BE2C (cell line): ENCODE results near the gene HNRNPH3. TPM values are rescaled to one million over a fixed set of nuclear protein-coding genes. Genes with fewer than 3 reads are reported as not detected.

ENCODE experiments used
- DNase-seq: peaks from one replicate; pipeline ENCODE4 v3.0.0-alpha.2; 2020
- H3K27me3 ChIP-seq: fragments of 250-450 bp; sonication (Bioruptor Pico); 2 replicates; pipeline ENCODE4 v1.5.1; 2020; ENCODE audit warnings: mild to moderate bottlenecking
- H3K36me3 ChIP-seq: fragments of 250-450 bp; sonication (Bioruptor Pico); 2 replicates; pipeline ENCODE4 v1.5.1; 2020; ENCODE audit warnings: mild to moderate bottlenecking
- H3K4me1 ChIP-seq: fragments of 250-450 bp; sonication (Bioruptor Pico); 2 replicates; pipeline ENCODE4 v1.5.1; 2020
- H3K4me3 ChIP-seq: 2 replicates; pipeline ENCODE4 v1.5.1; 2011; ENCODE audit warnings: low read depth, low read length
- H3K9me3 ChIP-seq: fragments of 250-450 bp; sonication (Bioruptor Pico); 2 replicates; pipeline ENCODE4 v1.5.1; 2020
- polyA plus RNA-seq: library from polyadenylated mRNA; unstranded; fragments of >200 nt; gene quantifications from one replicate; pipeline ENCODE4 v1.2.1, GENCODE V29; 2012; ENCODE audit warnings: low read depth, missing spikeins; ENCODE audit not compliant: insufficient read length, insufficient read depth
- TF ChIP-seq, protein P1 (sequence below): IDR thresholded peaks from 2 replicates; pipeline ENCODE4 v1.5.1; 2012; ENCODE audit warnings: mild to moderate bottlenecking, low read depth, low read length

Gene HNRNPH3, protein sequence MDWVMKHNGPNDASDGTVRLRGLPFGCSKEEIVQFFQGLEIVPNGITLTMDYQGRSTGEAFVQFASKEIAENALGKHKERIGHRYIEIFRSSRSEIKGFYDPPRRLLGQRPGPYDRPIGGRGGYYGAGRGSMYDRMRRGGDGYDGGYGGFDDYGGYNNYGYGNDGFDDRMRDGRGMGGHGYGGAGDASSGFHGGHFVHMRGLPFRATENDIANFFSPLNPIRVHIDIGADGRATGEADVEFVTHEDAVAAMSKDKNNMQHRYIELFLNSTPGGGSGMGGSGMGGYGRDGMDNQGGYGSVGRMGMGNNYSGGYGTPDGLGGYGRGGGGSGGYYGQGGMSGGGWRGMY
- polyA plus RNA-seq: 323 TPM

DNA sequence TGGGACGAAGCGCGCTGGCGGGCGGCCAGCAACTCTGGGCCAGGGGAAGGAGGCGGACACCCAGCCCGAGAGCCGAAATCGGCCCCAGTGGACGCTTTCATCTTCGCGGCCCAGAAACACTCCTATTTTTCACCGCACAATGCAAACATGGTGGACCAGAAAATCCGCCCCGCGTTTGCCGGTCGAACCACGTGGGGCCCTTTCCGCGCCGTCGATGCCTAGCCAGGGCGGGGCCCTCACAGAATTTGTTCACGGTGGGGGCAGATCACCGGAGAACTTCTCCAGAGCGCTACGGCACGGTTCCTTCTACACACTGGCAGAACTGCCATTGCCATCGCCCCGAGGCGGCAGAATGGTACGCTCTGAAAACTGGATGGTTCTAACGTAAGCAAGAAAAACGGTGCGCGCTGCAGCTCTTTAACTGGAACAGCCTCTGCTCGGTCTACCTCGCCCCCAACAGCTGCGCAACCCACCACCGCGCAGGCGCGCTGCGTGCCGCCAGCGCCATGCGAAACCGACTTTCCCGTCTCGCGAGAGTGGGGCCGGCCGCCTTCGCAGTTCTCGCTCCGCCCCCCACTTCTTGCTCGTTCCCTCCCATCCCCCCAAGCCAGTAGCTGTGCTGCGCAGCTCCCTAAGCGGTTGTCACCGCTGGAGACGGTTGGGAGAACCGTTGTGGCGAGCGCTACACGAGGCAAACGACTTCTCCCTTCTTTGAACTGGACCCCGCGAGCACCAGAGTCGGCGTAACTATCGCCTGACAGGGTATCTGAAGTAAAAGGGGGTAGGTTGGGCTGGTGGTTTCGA, at the start of gene HNRNPH3:
TSS of gene HNRNPH3 (plus strand) at position 610 of the 804 bp plus-strand sequence. CDS start 5,158 bp downstream, outside the sequence.
- DNase-seq: peak; percentile 99
- H3K36me3 ChIP-seq: peaks cover 27% of the 10 kb centered on the region
- H3K4me1 ChIP-seq: peaks cover 13% of the 10 kb centered on the region

DNA sequence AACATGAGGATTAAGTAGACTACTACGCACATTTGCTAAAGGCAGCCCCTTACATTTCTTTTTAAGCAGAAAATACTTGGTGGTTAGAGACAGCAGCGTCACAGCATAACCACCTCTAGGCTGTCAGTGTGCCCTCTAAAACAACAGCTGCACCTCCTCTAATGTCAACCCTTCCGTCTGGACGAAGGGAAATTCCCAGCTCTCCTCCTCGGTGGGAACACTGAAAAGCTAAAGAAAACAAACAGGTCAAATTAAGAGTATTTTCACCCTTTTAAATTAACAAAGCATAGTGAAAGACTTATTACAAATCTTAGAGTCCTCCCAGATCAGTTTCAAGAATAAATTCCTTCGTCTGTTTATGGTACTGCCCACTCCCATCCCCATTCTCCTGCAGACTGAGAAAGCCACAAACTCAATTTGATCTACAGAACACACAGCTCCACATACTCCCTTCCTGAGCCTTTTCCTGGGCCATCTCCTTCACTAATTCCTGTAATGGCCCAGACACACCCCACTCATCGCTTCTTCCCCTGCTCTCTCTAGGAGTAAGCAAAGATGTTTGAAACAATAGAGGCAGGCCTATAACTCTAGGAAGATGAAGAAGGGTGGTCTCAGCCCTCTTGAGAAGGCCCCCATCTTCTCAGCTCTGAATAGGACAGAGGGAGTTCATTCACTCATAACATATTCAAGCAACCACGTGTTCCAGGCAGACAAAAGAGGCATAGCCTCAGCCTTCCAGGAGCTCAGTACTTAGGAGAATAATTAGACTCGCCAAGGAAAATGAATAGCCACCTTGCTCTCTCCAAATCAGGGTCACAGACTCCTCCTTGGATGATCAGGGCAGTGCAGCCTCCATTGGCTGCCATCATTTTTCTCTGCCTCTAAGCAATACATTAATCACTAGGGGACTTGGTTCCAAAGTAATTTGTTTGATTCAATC, 47.5 kb upstream of the HNRNPH3 start:
- no peaks in the 10 kb centered on the region for H3K27me3 ChIP-seq
- TF ChIP-seq, protein P1, sequence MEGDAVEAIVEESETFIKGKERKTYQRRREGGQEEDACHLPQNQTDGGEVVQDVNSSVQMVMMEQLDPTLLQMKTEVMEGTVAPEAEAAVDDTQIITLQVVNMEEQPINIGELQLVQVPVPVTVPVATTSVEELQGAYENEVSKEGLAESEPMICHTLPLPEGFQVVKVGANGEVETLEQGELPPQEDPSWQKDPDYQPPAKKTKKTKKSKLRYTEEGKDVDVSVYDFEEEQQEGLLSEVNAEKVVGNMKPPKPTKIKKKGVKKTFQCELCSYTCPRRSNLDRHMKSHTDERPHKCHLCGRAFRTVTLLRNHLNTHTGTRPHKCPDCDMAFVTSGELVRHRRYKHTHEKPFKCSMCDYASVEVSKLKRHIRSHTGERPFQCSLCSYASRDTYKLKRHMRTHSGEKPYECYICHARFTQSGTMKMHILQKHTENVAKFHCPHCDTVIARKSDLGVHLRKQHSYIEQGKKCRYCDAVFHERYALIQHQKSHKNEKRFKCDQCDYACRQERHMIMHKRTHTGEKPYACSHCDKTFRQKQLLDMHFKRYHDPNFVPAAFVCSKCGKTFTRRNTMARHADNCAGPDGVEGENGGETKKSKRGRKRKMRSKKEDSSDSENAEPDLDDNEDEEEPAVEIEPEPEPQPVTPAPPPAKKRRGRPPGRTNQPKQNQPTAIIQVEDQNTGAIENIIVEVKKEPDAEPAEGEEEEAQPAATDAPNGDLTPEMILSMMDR: no peak
- H3K36me3 ChIP-seq: no peaks in the 10 kb centered on the region
- no peaks in the 10 kb centered on the region for H3K4me1 ChIP-seq
- no peak for DNase-seq
- H3K9me3 ChIP-seq: no peaks in the 10 kb centered on the region
- H3K4me3 ChIP-seq: no peak overlapping the region

More for the DNA sequence above, at the start of gene HNRNPH3:
- TF ChIP-seq, protein P1: no peak
- H3K27me3 ChIP-seq: no peaks in the 10 kb centered on the region
- H3K9me3 ChIP-seq: no peaks in the 10 kb centered on the region; the same call in 1 of the 2 replicates
- peak within 1 kb of the TSS; percentile 98 for H3K4me3 ChIP-seq

DNA sequence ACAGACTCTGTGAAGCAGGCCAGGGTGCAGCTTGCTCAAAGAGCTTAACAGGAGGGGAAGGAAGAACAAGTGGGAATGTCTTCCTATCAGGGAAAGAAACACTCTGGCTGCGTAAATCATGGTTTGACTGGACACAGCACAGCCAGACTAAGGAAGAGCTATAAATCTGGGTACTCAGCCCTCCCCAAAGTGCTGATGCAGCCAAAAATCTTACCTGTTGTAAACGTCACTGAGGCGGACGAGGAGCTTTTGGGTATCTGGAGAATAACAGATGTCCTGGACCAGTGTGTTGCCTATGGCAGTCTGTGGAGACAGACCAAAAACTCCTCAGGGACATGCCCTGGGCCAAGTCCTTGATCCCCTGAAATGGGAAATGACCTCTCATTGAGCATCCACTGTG, 43.1 kb upstream of the HNRNPH3 start:
- Histone ChIP-seq H3K4me3 (no peak overlapping the region), H3K27me3 (no peaks in the 10 kb centered on the region), H3K9me3 (no peaks in the 10 kb centered on the region), H3K4me1 (no peaks in the 10 kb centered on the region), H3K36me3 (no peaks in the 10 kb centered on the region)
- TF ChIP-seq, protein P1: no peak
- no peak for DNase-seq

DNA sequence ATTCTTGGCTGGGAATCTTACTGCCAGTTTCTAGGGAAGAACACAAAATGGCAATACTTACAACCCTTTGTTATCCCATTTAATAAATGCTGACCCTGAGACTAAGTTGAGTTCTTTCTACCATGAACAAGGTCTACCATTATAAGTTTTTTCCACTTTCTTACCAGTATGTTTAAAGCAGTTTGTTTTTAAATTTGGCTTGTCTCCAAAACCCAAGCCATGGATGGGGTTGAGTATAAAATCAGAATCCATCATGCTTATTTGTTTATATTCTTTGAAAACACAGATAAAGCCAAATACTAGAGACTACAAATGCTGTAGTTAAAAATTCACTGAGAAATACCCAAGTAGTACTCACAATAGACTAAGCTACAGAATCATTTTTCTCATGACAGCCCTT, 41.1 kb upstream of the HNRNPH3 start:
- Histone ChIP-seq H3K27me3 (no peaks in the 10 kb centered on the region), H3K9me3 (no peaks in the 10 kb centered on the region), H3K4me3 (no peak overlapping the region), H3K4me1 (no peaks in the 10 kb centered on the region), H3K36me3 (no peaks in the 10 kb centered on the region)
- DNase-seq: no peak
- TF ChIP-seq, protein P1: no peak

DNA sequence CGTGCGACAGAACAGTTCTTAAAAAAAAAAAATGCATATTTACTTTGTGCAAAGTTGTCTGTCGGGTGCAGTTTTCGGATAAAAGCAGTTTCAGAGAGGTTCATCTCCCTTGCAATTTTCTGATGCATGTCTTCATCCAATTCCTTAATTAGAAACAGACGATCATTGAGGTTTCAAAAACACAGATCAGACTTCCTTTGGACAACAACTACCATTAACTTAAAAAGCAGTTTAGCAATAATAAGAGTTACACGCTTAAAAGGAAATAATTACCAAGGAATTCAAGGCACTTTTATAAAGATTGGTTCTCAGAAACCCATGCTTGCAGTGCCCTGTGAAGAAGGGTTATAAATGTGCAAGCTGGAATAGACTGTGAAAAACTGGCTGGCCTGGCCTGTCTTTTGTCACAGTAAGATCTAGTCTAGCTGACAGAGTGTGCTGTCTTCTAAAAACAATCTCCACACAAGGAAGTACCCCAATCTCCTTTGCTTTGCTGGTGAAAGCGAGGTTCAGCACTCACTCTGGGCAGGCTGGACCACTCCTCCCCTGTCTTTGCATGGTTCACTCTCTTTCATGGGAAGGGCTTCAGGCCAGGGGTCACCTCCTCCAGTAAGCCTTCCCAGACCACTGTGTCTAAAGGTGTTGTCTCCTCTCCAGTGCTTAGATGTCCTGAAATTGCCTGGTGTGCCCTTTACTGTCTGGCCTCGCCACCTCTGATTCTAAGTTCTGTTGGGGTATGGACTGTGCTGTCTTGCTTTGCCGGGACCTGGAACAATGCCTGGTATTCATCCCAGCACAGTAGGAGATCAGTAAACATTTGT, 34.8 kb upstream of the HNRNPH3 start:
- 0 out of 2 replicates have a peak, but pooled peaks cover 3% of the 10 kb centered on the region for H3K4me1 ChIP-seq
- no peak overlapping the region for H3K4me3 ChIP-seq
- TF ChIP-seq, protein P1: no peak
- no peaks in the 10 kb centered on the region for H3K9me3 ChIP-seq
- no peak for DNase-seq
- H3K27me3 ChIP-seq: no peaks in the 10 kb centered on the region
- no peaks in the 10 kb centered on the region for H3K36me3 ChIP-seq
